PC-3 (cell line): Measurements from ENCODE around the gene ACAD11. TPM values are rescaled to one million over a fixed set of nuclear protein-coding genes. Genes with fewer than 3 reads are reported as not detected.

Experiments
- ATAC-seq: fragments of 200-7000 bp; cut with Tn5 transposase; 2 replicates; pipeline ENCODE4 v1.9.1; 2020; ENCODE audit warnings: mild to moderate bottlenecking, moderate library complexity
- BruUV-seq: library from RNA; stranded (reverse); fragments of 400-500 nt; replicated peaks from 2 replicates; lab custom pipeline; 2021; lab: Mats Ljungman, UMichigan
- CTCF ChIA-PET: fragments of 300-600 bp; sonication (Branson Sonifier 250); formaldehyde crosslinking; loops from one replicate; lab custom pipeline; 2022; ENCODE audit warnings: antibody characterized with exemption; lab: Charles Lee
- POLR2A ChIA-PET: fragments of 300-600 bp; sonication (Branson Sonifier 250); formaldehyde crosslinking; loops from one replicate; lab custom pipeline; 2022; ENCODE audit warnings: antibody characterized with exemption; ENCODE audit not compliant: unreplicated experiment; lab: Charles Lee
- DNase-seq: peaks from one replicate; pipeline ENCODE4 v3.0.0-alpha.2; 2015
- H2AFZ ChIP-seq: fragments of 300-600 bp; sonication (generic); 2 replicates; pipeline ENCODE4 v1.6.0; 2016; ENCODE audit warnings: antibody characterized with exemption, low read length
- H3F3A ChIP-seq: fragments of 300-600 bp; sonication (generic); one replicate; pipeline ENCODE4 v1.6.0; 2017; ENCODE audit warnings: antibody characterized with exemption, low read length, control low read depth, mild to moderate bottlenecking; ENCODE audit not compliant: unreplicated experiment
- H3K27ac ChIP-seq: fragments of 300-600 bp; sonication (generic); 2 replicates; pipeline ENCODE4 v1.5.1; 2016; ENCODE audit warnings: mild to moderate bottlenecking, low read length
- H3K27me3 ChIP-seq: fragments of 300-600 bp; sonication (generic); 2 replicates; pipeline ENCODE4 v1.6.1; 2016; ENCODE audit warnings: low read length, mixed read lengths
- H3K36me3 ChIP-seq: fragments of 300-600 bp; sonication (generic); 2 replicates; pipeline ENCODE4 v1.6.1; 2016; ENCODE audit warnings: low read depth, mixed run types, low read length, mixed read lengths
- H3K4me1 ChIP-seq: fragments of 300-600 bp; sonication (generic); 2 replicates; pipeline ENCODE4 v1.5.1; 2016; ENCODE audit warnings: low read length; ENCODE audit not compliant: insufficient read depth
- H3K4me2 ChIP-seq: fragments of 300-600 bp; sonication (generic); 2 replicates; pipeline ENCODE4 v1.6.0; 2016; ENCODE audit warnings: low read length
- H3K4me3 ChIP-seq: fragments of 300-600 bp; sonication (generic); 2 replicates; pipeline ENCODE4 v1.5.1; 2016; ENCODE audit warnings: mild to moderate bottlenecking, low read length, mixed read lengths
- H3K79me2 ChIP-seq: fragments of 300-600 bp; sonication (generic); 2 replicates; pipeline ENCODE4 v1.6.1; 2017; ENCODE audit warnings: low read length, mixed read lengths
- H3K9ac ChIP-seq: fragments of 300-600 bp; sonication (generic); 2 replicates; pipeline ENCODE4 v1.6.0; 2016; ENCODE audit warnings: mild to moderate bottlenecking, low read length
- H3K9me2 ChIP-seq: fragments of 300-600 bp; sonication (generic); replicated peaks from 2 replicates; pipeline ENCODE4 v1.6.1; 2016; ENCODE audit warnings: mixed run types, low read length, mixed read lengths
- H3K9me3 ChIP-seq: fragments of 300-600 bp; sonication (generic); 2 replicates; pipeline ENCODE4 v1.6.1; 2016; ENCODE audit warnings: low read length, mixed read lengths
- H4K20me1 ChIP-seq: fragments of 300-600 bp; sonication (generic); 2 replicates; pipeline ENCODE4 v1.6.1; 2016; ENCODE audit warnings: low read length, mixed read lengths
- CTCF ChIP-seq: fragments of 300-600 bp; sonication (generic); conservative IDR thresholded peaks from 2 replicates; pipeline ENCODE4 v1.5.1; 2017; ENCODE audit warnings: antibody characterized with exemption, low read depth, mild to moderate bottlenecking, low read length
- EZH2 ChIP-seq: fragments of 300-600 bp; sonication (generic); IDR thresholded peaks from one replicate; pipeline ENCODE4 v1.6.1; 2017; ENCODE audit warnings: antibody characterized with exemption, mild to moderate bottlenecking, low read length; ENCODE audit not compliant: unreplicated experiment
- EZH2phosphoT487 ChIP-seq: fragments of 300-600 bp; sonication (generic); IDR thresholded peaks from 2 replicates; pipeline ENCODE4 v1.6.1; 2018; ENCODE audit warnings: mild to moderate bottlenecking, antibody characterized with exemption, low read length, borderline replicate concordance
- intact Hi-C: fragments of 100-400 bp; cut with micrococcal nuclease; formaldehyde crosslinking; loops from 2 replicates; pipeline ENCODE4 v1.9.0; 2023
- total RNA-seq: library from RNA; depleted of rRNA; stranded (reverse); fragments of >200 nt; gene quantifications from 2 replicates; pipeline ENCODE4 v1.2.3, GENCODE V29; 2014

ACAD11 gene
- total RNA-seq, 1 experiment from 2014 or later: 4.7 TPM

- ATAC-seq: no peak
- no peaks in the 10 kb centered on the region for H3K79me2 ChIP-seq
- no peak for TF ChIP-seq EZH2phosphoT487
- TF ChIP-seq CTCF: no peak
- TF ChIP-seq EZH2: no peak
- no peak overlapping the region for H3K9ac ChIP-seq
- intact Hi-C loops: no loop called here
- no peak overlapping the region for H3K27ac ChIP-seq
- H3K4me3 ChIP-seq: no peak overlapping the region
- no peaks in the 10 kb centered on the region for H3K36me3 ChIP-seq
- no peak for DNase-seq
- no peaks in the 10 kb centered on the region for H3K9me3 ChIP-seq
- CTCF ChIA-PET: no interaction called here
- no peaks in the 10 kb centered on the region for H3K9me2 ChIP-seq
- H3K27me3 ChIP-seq: no peaks in the 10 kb centered on the region
- no peaks in the 10 kb centered on the region for H3F3A ChIP-seq
- H2AFZ ChIP-seq: no peak overlapping the region
- H3K4me1 ChIP-seq: no peaks in the 10 kb centered on the region
- no peak overlapping the region for H3K4me2 ChIP-seq
- no TSS peak for BruUV-seq
- POLR2A ChIA-PET: no interaction called here
- no peaks in the 10 kb centered on the region for H4K20me1 ChIP-seq
Observed at GRCh38 chr3:132587401-132587800, 72.2 kb downstream of the ACAD11 start.

- no peaks in the 10 kb centered on the region for H3K4me1 ChIP-seq
- H3K4me2 ChIP-seq: no peak overlapping the region
- no peaks in the 10 kb centered on the region for H3K9me3 ChIP-seq
- H3K9me2 ChIP-seq: no peaks in the 10 kb centered on the region
- H3F3A ChIP-seq: no peaks in the 10 kb centered on the region
- no peak overlapping the region for H2AFZ ChIP-seq
- no TSS peak for BruUV-seq
- H3K4me3 ChIP-seq: no peak overlapping the region
- H3K27ac ChIP-seq: no peak overlapping the region
- H3K27me3 ChIP-seq: no peaks in the 10 kb centered on the region
- ATAC-seq (no peak), DNase-seq (no peak)
- no peaks in the 10 kb centered on the region for H3K36me3 ChIP-seq
- H3K9ac ChIP-seq: no peak overlapping the region
- intact Hi-C loops: no loop called here
- no peaks in the 10 kb centered on the region for H4K20me1 ChIP-seq
- TF ChIP-seq EZH2phosphoT487: no peak
- TF ChIP-seq CTCF: no peak
- no peak for TF ChIP-seq EZH2
- CTCF ChIA-PET: no interaction called here
- H3K79me2 ChIP-seq: no peaks in the 10 kb centered on the region
- POLR2A ChIA-PET: no interaction called here
Observed at GRCh38 chr3:132573797-132574211, 85.8 kb downstream of the ACAD11 start.

- POLR2A ChIA-PET: no interaction called here
- no TSS peak for BruUV-seq
Observed at GRCh38 chr3:132570016-132570415, 89.6 kb downstream of the ACAD11 start.

More at GRCh38 chr3:132570016-132570415, 89.6 kb downstream of the ACAD11 start:
- intact Hi-C loops: no loop called here
- Histone ChIP-seq H3K79me2 (no peaks in the 10 kb centered on the region), H3F3A (no peaks in the 10 kb centered on the region), H3K4me2 (no peak overlapping the region), H3K9me3 (no peaks in the 10 kb centered on the region), H2AFZ (no peak overlapping the region), H3K36me3 (no peaks in the 10 kb centered on the region), H3K27me3 (no peaks in the 10 kb centered on the region), H3K9ac (no peak overlapping the region), H4K20me1 (no peaks in the 10 kb centered on the region), H3K4me1 (no peaks in the 10 kb centered on the region), H3K9me2 (no peaks in the 10 kb centered on the region), H3K27ac (no peak overlapping the region), H3K4me3 (no peak overlapping the region)
- ATAC-seq: no peak
- DNase-seq: no peak
- TF ChIP-seq EZH2phosphoT487 (no peak), CTCF (no peak), EZH2 (no peak)
- CTCF ChIA-PET: no interaction called here
